ENCODE data around the gene ARPC1A. TPM values are rescaled to one million over a fixed set of nuclear protein-coding genes. Genes with fewer than 3 reads are reported as not detected.

The ARPC1A gene
- total RNA-seq, 1 experiment from 2014 or later: 183 TPM

DNA sequence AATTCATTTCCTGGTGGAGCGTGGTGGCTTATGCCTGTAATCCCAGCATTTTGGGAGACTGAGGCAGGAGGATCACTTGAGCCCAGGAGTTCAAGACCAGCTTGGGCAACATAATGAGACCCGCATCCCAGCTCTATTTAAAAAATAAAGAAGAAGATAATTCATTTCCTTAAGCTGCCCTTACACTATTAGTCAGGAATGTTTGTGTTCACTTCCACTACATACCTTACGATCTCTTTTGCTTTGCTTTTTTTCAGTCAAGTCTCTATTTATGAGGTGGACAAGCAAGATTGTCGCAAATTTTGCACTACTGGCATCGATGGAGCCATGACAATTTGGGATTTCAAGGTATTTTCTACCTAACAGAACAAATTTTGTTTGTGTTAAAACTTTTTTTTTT, 37.6 kb downstream of the ARPC1A start:
- DNase-seq: no peak
- no peak overlapping the region for H3K27ac ChIP-seq (ENCODE audit: low read length)
- no peak overlapping the region for H2AFZ ChIP-seq (ENCODE audit: low read length)
- no peak overlapping the region for H3K4me3 ChIP-seq (ENCODE audit: low read length)
- no peak for ATAC-seq
- H3K36me3 ChIP-seq (ENCODE audit: low read depth, low read length): peaks cover 48% of the 10 kb centered on the region
- TF ChIP-seq EZH2 (IDR thresholded peaks at IDR 0.05; ENCODE audit: low read length, unreplicated experiment): no peak
- TF ChIP-seq CTCF (conservative IDR thresholded peaks at IDR 0.05; ENCODE audit: low read depth, low read length): no peak
- TF ChIP-seq EZH2phosphoT487 (IDR thresholded peaks at IDR 0.05; ENCODE audit: borderline replicate concordance, low read length): no peak
- no TSS peak for BruUV-seq (replicated peaks)
- no peaks in the 10 kb centered on the region for H3K9me3 ChIP-seq (ENCODE audit: low read length)
- intact Hi-C loops (cut with micrococcal nuclease): no loop called here
- no peaks in the 10 kb centered on the region for H3K4me1 ChIP-seq (ENCODE audit: insufficient read depth, low read length)
- no peak overlapping the region for H3K4me2 ChIP-seq (ENCODE audit: low read length)
- H3K9me2 ChIP-seq (replicated peaks; ENCODE audit: low read length): no peaks in the 10 kb centered on the region
- H3F3A ChIP-seq (ENCODE audit: low read length, unreplicated experiment): no peaks in the 10 kb centered on the region
- no peaks in the 10 kb centered on the region for H3K79me2 ChIP-seq (ENCODE audit: low read length)
- no peak overlapping the region for H3K9ac ChIP-seq (ENCODE audit: low read length)
- H3K27me3 ChIP-seq (ENCODE audit: low read length): no peaks in the 10 kb centered on the region
- ChIA-PET CTCF (no interaction called here), POLR2A (ENCODE audit: unreplicated experiment) (no interaction called here)
- H4K20me1 ChIP-seq (ENCODE audit: low read length): no peaks in the 10 kb centered on the region

- H3F3A ChIP-seq (ENCODE audit: low read length, unreplicated experiment): no peaks in the 10 kb centered on the region
- ChIA-PET POLR2A (ENCODE audit: unreplicated experiment) (no interaction called here), CTCF (no interaction called here)
- ATAC-seq (peak; percentile 79), DNase-seq (peak; percentile 49)
- no peaks in the 10 kb centered on the region for H3K9me3 ChIP-seq (ENCODE audit: low read length)
- BruUV-seq (replicated peaks): no TSS peak
- no peak overlapping the region for H2AFZ ChIP-seq (ENCODE audit: low read length)
- no peaks in the 10 kb centered on the region for H4K20me1 ChIP-seq (ENCODE audit: low read length)
- intact Hi-C loops (cut with micrococcal nuclease): no loop called here
- H3K9ac ChIP-seq (ENCODE audit: low read length): no peak overlapping the region
- TF ChIP-seq EZH2 (IDR thresholded peaks at IDR 0.05; ENCODE audit: low read length, unreplicated experiment) (no peak), EZH2phosphoT487 (IDR thresholded peaks at IDR 0.05; ENCODE audit: borderline replicate concordance, low read length) (no peak), CTCF (conservative IDR thresholded peaks at IDR 0.05; ENCODE audit: low read depth, low read length) (peak; percentile 68)
- no peak overlapping the region for H3K4me2 ChIP-seq (ENCODE audit: low read length)
- H3K79me2 ChIP-seq (ENCODE audit: low read length): no peaks in the 10 kb centered on the region
- H3K9me2 ChIP-seq (replicated peaks; ENCODE audit: low read length): no peaks in the 10 kb centered on the region
- no peaks in the 10 kb centered on the region for H3K27me3 ChIP-seq (ENCODE audit: low read length)
- H3K36me3 ChIP-seq (ENCODE audit: low read depth, low read length): peaks cover 40% of the 10 kb centered on the region
- H3K27ac ChIP-seq (ENCODE audit: low read length): no peak overlapping the region
- H3K4me1 ChIP-seq (ENCODE audit: insufficient read depth, low read length): no peaks in the 10 kb centered on the region
- no peak overlapping the region for H3K4me3 ChIP-seq (ENCODE audit: low read length)
Measured at GRCh38 chr7:99365318-99366141, 39.8 kb downstream of the ARPC1A start.

GRCh38 chr7:99366646-99367045, 40.9 kb downstream of the ARPC1A start:
- H3K27me3 ChIP-seq (ENCODE audit: low read length): no peaks in the 10 kb centered on the region

More at GRCh38 chr7:99366646-99367045, 40.9 kb downstream of the ARPC1A start:
- H2AFZ ChIP-seq (ENCODE audit: low read length): no peak overlapping the region
- POLR2A ChIA-PET (ENCODE audit: unreplicated experiment): no interaction called here
- H3F3A ChIP-seq (ENCODE audit: low read length, unreplicated experiment): no peaks in the 10 kb centered on the region
- no peak overlapping the region for H3K9ac ChIP-seq (ENCODE audit: low read length)
- no peaks in the 10 kb centered on the region for H3K79me2 ChIP-seq (ENCODE audit: low read length)
- H3K9me3 ChIP-seq (ENCODE audit: low read length): no peaks in the 10 kb centered on the region
- intact Hi-C loops (cut with micrococcal nuclease): no loop called here
- TF ChIP-seq CTCF (conservative IDR thresholded peaks at IDR 0.05; ENCODE audit: low read depth, low read length) (no peak), EZH2 (IDR thresholded peaks at IDR 0.05; ENCODE audit: low read length, unreplicated experiment) (no peak), EZH2phosphoT487 (IDR thresholded peaks at IDR 0.05; ENCODE audit: borderline replicate concordance, low read length) (no peak)
- H3K4me1 ChIP-seq (ENCODE audit: insufficient read depth, low read length): no peaks in the 10 kb centered on the region
- DNase-seq (no peak), ATAC-seq (no peak)
- no peaks in the 10 kb centered on the region for H3K9me2 ChIP-seq (replicated peaks; ENCODE audit: low read length)
- H3K4me2 ChIP-seq (ENCODE audit: low read length): no peak overlapping the region
- no peak overlapping the region for H3K27ac ChIP-seq (ENCODE audit: low read length)
- CTCF ChIA-PET: no interaction called here
- peaks cover 33% of the 10 kb centered on the region for H3K36me3 ChIP-seq (ENCODE audit: low read depth, low read length)
- H3K4me3 ChIP-seq (ENCODE audit: low read length): no peak overlapping the region
- H4K20me1 ChIP-seq (ENCODE audit: low read length): no peaks in the 10 kb centered on the region
- no TSS peak for BruUV-seq (replicated peaks)
